Spleen (tissue), 13 donors: ENCODE measurements around the gene ID2. TPM values are rescaled to one million over a fixed set of nuclear protein-coding genes. Genes with fewer than 3 reads are reported as not detected.

Experiments
- DNase-seq: peaks from one replicate; pipeline ENCODE4 v3.0.0-alpha.2; 2020
- H3K27ac ChIP-seq, 8 donors: fragments of 200-600 bp; sonication (generic) in 7 of 8; 1 replicate in 4 of 8; 2 replicates in 4 of 8; pipeline versions ENCODE4 v1.5.0 to v1.8.0; 2016 to 2021; ENCODE audit warnings: inconsistent platforms in 4 of 8, mild to moderate bottlenecking in 4 of 8, moderate library complexity in 1 of 8
- H3K27me3 ChIP-seq, 7 donors: fragments of 200-600 bp; sonication (generic) in 6 of 7; replicated peaks in 1 of 7; 1 replicate in 4 of 7; 2 replicates in 3 of 7; pipeline versions ENCODE4 v1.5.0 to v1.8.0; 2016 to 2021; ENCODE audit warnings: inconsistent platforms in 3 of 7, mild to moderate bottlenecking in 1 of 7
- H3K36me3 ChIP-seq, 6 donors: fragments of 200-600 bp; sonication (generic) in 5 of 6; 1 replicate in 4 of 6; 2 replicates in 2 of 6; pipeline versions ENCODE4 v1.5.0 to v1.8.0; 2016 to 2021; ENCODE audit warnings: inconsistent platforms in 2 of 6
- H3K4me1 ChIP-seq, 6 donors: fragments of 200-600 bp; sonication (generic) in 5 of 6; 1 replicate in 3 of 6; 2 replicates in 3 of 6; pipeline versions ENCODE4 v1.5.0 to v1.8.0; 2016 to 2021; ENCODE audit warnings: inconsistent platforms in 3 of 6
- H3K4me3 ChIP-seq, 8 donors: fragments of 200-600 bp; sonication (generic) in 7 of 8; 1 replicate in 4 of 8; 2 replicates in 4 of 8; pipeline versions ENCODE4 v1.5.0 to v1.8.0; 2016 to 2021; ENCODE audit warnings: inconsistent platforms in 4 of 8, mild to moderate bottlenecking in 4 of 8, moderate library complexity in 2 of 8
- H3K9me3 ChIP-seq, 8 donors: fragments of 200-600 bp; sonication (generic) in 7 of 8; 1 replicate in 4 of 8; 2 replicates in 4 of 8; pipeline versions ENCODE4 v1.5.0 to v1.8.0; 2016 to 2021; ENCODE audit warnings: inconsistent platforms in 4 of 8
- POLR2A ChIP-seq, 3 donors: fragments of 450-650 bp; IDR thresholded peaks; one replicate each; pipeline ENCODE4 v1.5.1; 2017; ENCODE audit warnings: antibody characterized with exemption in 3 of 3, mild to moderate bottlenecking in 1 of 3
- POLR2AphosphoS5 ChIP-seq, 3 donors: sonication (generic); formaldehyde crosslinking; IDR thresholded peaks; one replicate each; pipeline ENCODE4 v1.5.1; 2017; ENCODE audit warnings: antibody characterized with exemption in 3 of 3
- WGBS, 5 donors: extraction: QIAGEN DNeasy Blood & Tissue Kit in 3 of 5; methylation state at CpG; one replicate each; pipeline versions ENCODE4 v1.1.5 to v1.1.7; 2013 to 2018; 5-methylcytosine and 5-hydroxymethylcytosine counted together
- intact Hi-C: fragments of 100-400 bp; cut with DNase I; formaldehyde crosslinking; loops from one replicate; pipeline ENCODE4 v1.15.0; 2023; ENCODE audit warnings: low total_unique reads
- long read RNA-seq, 2 donors: transcript quantifications; one replicate each; lab custom pipeline, GENCODE V29; 2026
- polyA plus RNA-seq, 3 donors: library from polyadenylated mRNA; stranded (reverse); fragments of 200-250 nt; gene quantifications; one replicate each; pipeline ENCODE4 v1.2.1, GENCODE V29; 2013
- total RNA-seq, 7 donors: library from RNA; depleted of rRNA in 3 of 7; stranded (reverse); fragments of >200 nt in 3 of 7; fragmentation: NEBNext Ultra II Directional in 4 of 7; extraction: Animal tissue kit (Norgen Biotek cat#: 25700) in 4 of 7; gene quantifications; one replicate each; pipeline versions ENCODE4 v1.1.0 to v1.2.1, GENCODE V29; 2016 to 2021
- TF ChIP-seq, protein P1 (sequence below), 11 experiments: fragments of 200-600 bp in 7 of 11; fragments of 450-650 bp in 4 of 11; sonication (generic) in 4 of 11; IDR thresholded peaks in 8 of 11; conservative IDR thresholded peaks in 3 of 11; 1 replicate in 7 of 11; 2 replicates in 4 of 11; pipeline versions ENCODE4 v1.4.0 to v1.8.0; 2016 to 2021; ENCODE audit warnings: antibody characterized with exemption in 11 of 11, inconsistent platforms in 4 of 11, mild to moderate bottlenecking in 1 of 11
- donor health status: healthy with polysubstance abuse.
- donor health status: DM: no; HTN: no; CAD: no; lungs with moderate emphysema.
- donor health status: DM: no; HTN: no; CAD: no.
- donor health status: Bipolar disorder and iron deficiency.
- donor health status: healthy.
- donor health status: DM: no; HTN: no; CAD: no.
- donor health status: DM: yes; HTN: yes; CAD: no.

ID2 gene, protein sequence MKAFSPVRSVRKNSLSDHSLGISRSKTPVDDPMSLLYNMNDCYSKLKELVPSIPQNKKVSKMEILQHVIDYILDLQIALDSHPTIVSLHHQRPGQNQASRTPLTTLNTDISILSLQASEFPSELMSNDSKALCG
- 100 to 1,000 TPM in 4 of 7 donors, 10 to 100 TPM in 3; 80.4 to 343 (median 109) TPM for total RNA-seq
- 10 to 100 TPM; 42.8 to 73.9 (median 59.7) TPM for polyA plus RNA-seq
- long read RNA-seq, donor 1, transcript ID2-203 (3 exons, 1,362 nt), result major isoform, 116 of 151 reads
- long read RNA-seq, donor 1, transcript ID2-204 (2 exons, 474 nt), result minor isoform, 8 of 151 reads
- long read RNA-seq, donor 1, transcript ID2-202 (2 exons, 623 nt), result minor isoform, 5 of 151 reads
- long read RNA-seq, donor 1, partial matches to known transcripts, result 22 of 151 reads
- long read RNA-seq, donor 1, other reads (novel, unspliced or antisense), result 0 of 151 reads
- long read RNA-seq, donor 2, transcript ID2-203 (3 exons, 1,362 nt), result major isoform, 99 of 114 reads
- long read RNA-seq, donor 2, partial matches to known transcripts, result 12 of 114 reads
- long read RNA-seq, donor 2, other reads (novel, unspliced or antisense), result 0 of 114 reads

DNA sequence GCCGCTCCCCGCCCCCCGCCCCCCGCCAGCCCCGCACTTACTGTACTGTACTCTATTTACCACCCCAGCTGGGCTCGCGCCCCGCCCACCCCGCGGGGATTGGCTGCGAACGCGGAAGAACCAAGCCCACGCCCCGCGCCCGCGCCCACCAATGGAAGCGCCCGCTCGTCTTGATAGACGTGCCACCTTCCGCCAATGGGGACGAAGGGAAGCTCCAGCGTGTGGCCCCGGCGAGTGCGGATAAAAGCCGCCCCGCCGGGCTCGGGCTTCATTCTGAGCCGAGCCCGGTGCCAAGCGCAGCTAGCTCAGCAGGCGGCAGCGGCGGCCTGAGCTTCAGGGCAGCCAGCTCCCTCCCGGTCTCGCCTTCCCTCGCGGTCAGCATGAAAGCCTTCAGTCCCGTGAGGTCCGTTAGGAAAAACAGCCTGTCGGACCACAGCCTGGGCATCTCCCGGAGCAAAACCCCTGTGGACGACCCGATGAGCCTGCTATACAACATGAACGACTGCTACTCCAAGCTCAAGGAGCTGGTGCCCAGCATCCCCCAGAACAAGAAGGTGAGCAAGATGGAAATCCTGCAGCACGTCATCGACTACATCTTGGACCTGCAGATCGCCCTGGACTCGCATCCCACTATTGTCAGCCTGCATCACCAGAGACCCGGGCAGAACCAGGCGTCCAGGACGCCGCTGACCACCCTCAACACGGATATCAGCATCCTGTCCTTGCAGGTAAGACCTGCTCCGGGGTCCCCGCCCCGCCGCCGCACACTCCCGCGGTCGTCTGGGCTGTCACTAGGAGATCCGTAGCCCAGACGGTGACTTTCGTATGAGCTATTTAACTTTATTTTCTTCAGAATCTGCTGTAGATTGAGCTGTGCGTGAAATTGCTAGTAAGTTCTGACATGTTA lies at the start of gene ID2:
ID2 (plus strand) TSS at position 271 of the 907 bp plus-strand sequence; CDS start at position 381, 110 bp downstream.
- TF ChIP-seq POLR2A (IDR thresholded peaks at IDR 0.05), result peak; percentile 95 to 99 (median 99)
- TF ChIP-seq POLR2AphosphoS5 (IDR thresholded peaks at IDR 0.05), result peak; percentile 100
- TF ChIP-seq, protein P1, sequence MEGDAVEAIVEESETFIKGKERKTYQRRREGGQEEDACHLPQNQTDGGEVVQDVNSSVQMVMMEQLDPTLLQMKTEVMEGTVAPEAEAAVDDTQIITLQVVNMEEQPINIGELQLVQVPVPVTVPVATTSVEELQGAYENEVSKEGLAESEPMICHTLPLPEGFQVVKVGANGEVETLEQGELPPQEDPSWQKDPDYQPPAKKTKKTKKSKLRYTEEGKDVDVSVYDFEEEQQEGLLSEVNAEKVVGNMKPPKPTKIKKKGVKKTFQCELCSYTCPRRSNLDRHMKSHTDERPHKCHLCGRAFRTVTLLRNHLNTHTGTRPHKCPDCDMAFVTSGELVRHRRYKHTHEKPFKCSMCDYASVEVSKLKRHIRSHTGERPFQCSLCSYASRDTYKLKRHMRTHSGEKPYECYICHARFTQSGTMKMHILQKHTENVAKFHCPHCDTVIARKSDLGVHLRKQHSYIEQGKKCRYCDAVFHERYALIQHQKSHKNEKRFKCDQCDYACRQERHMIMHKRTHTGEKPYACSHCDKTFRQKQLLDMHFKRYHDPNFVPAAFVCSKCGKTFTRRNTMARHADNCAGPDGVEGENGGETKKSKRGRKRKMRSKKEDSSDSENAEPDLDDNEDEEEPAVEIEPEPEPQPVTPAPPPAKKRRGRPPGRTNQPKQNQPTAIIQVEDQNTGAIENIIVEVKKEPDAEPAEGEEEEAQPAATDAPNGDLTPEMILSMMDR (IDR thresholded peaks at IDR 0.05 in 8 of 11, conservative IDR thresholded peaks at IDR 0.05 in 3 of 11), result peak in 2 of 11 experiments; percentile 13 to 26
- Histone ChIP-seq H3K27me3 (peaks cover 0 to 80% (median 20%) of the 10 kb centered on the region in 7 donors), H3K36me3 (no peaks in the 10 kb centered on the region), H3K27ac (peak within 1 kb of the TSS; percentile 74 to 96 (median 92)), H3K9me3 (no peaks in the 10 kb centered on the region), H3K4me1 (peaks cover 17 to 79% (median 61%) of the 10 kb centered on the region in 6 donors), H3K4me3 (peak within 1 kb of the TSS; percentile 52 to 75 (median 70))
- intact Hi-C loops, result loop anchor here (5.0 kb wide), 1 partner anchor 1585 kb away; no protein-coding TSS in a partner anchor
- DNase-seq, result peak; percentile 98
- WGBS, 5 donors, result 0 to 1% (median 1%) methylated on average over 34 to 67 of the region's 70 CpGs

DNA sequence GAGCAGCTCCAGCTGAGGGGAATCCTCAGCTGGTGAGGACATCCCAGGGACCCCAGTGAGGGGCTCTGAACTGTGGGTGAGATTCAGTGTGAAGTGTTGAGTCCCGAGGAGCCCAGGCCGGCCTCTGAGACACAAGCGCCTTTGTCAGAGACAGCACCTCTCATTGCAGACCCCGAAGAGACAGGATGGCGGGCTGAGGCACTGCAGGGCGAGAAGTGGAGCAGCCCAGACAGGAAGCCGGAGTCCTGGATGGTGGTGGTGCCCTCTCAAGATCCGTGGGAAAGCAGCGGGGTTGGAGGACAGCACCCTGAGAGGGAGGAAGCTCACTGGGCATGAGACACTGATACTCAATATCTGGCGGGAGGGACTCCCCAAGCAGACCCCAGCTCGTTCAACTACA lies 49.1 kb upstream of the ID2 start:
- no peaks in the 10 kb centered on the region for H3K36me3 ChIP-seq
- H3K27ac ChIP-seq, result peak overlapping the region in 2 of 8 donors; percentile 17 to 50
- intact Hi-C loops, result no loop called here
- no peak overlapping the region for H3K4me3 ChIP-seq
- no peaks in the 10 kb centered on the region for H3K9me3 ChIP-seq
- peaks cover 0 to 26% (median 8%) of the 10 kb centered on the region in 6 donors for H3K4me1 ChIP-seq
- no peak for DNase-seq
- TF ChIP-seq POLR2AphosphoS5 (IDR thresholded peaks at IDR 0.05) (no peak), POLR2A (IDR thresholded peaks at IDR 0.05) (no peak)
- TF ChIP-seq, protein P1 (IDR thresholded peaks at IDR 0.05 in 8 of 11, conservative IDR thresholded peaks at IDR 0.05 in 3 of 11), result no peak
- no peaks in the 10 kb centered on the region for H3K27me3 ChIP-seq
- WGBS, 5 donors, result 81 to 91% (median 86%) methylated on average over 11 of the region's 11 CpGs

DNA sequence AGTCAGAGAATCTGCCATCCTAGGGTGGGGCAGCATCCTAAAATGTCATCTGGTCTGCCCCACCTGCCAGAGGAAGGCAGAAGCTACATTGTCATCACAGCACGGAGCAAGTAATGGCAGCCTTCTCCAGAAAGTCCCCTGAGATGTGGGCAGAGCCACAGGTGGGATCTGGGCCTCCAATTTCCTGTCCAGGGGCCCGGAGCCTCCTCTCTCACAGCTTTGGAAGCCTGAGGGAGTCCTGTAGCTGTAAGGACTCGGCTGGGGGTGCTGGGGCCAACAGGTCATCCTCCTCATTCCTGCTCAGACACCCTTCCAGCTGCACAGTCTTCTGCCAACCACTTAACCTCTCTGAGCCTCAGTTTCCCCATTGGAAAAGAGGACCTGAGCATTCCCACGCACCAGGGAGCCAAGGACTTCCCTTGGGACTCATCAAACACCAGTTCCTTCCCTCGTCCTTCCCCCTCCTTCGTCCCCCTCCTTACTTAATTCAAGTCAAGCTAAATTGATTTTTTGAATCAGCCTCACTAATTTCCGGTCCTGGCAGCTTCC lies 48.6 kb upstream of the ID2 start:
- WGBS, 5 donors, result 68 to 81% (median 74%) methylated on average over 7 of the region's 7 CpGs
- no peak overlapping the region for H3K4me3 ChIP-seq
- H3K27me3 ChIP-seq, result no peaks in the 10 kb centered on the region
- H3K4me1 ChIP-seq, result peaks cover 0 to 26% (median 8%) of the 10 kb centered on the region in 6 donors
- H3K27ac ChIP-seq, result peak overlapping the region in 4 of 8 donors; percentile 17 to 50 (median 31)
- intact Hi-C loops, result no loop called here
- no peaks in the 10 kb centered on the region for H3K9me3 ChIP-seq
- TF ChIP-seq POLR2AphosphoS5 (IDR thresholded peaks at IDR 0.05), result no peak
- TF ChIP-seq, protein P1 (IDR thresholded peaks at IDR 0.05 in 8 of 11, conservative IDR thresholded peaks at IDR 0.05 in 3 of 11), result no peak
- no peaks in the 10 kb centered on the region for H3K36me3 ChIP-seq
- peak; percentile 51 for DNase-seq
